GM18519 (cell line): ENCODE results near the gene GNG14.
"Not testable (repeated sequence)": the region's sequence is repeated elsewhere in the genome, so short reads cannot be mapped to it uniquely, and the experiment has no call there.

Experiments used
- ATAC-seq: cut with Tn5 transposase; IDR thresholded peaks from one replicate; pipeline ENCODE4 v1.9.1; 2021; ENCODE audit warnings: mild to moderate bottlenecking, moderate library complexity; ENCODE audit not compliant: unreplicated experiment, low FRiP score

GNG14 gene

GRCh38 chr19:12695096-12695495 is 7.3 kb downstream of the GNG14 start:
- no peak for ATAC-seq

- no peak for ATAC-seq
Observed at GRCh38 chr19:12695514-12695913, 7.7 kb downstream of the GNG14 start.

- ATAC-seq = no peak
Observed at GRCh38 chr19:12695997-12696365, 8.2 kb downstream of the GNG14 start.

- ATAC-seq = no peak
Observed at GRCh38 chr19:12696366-12697335, 8.9 kb downstream of the GNG14 start, which contains the start of gene FBXW9. TSS of gene FBXW9 (minus strand) at chr19:12696631. CDS start at chr19:12696581, 50 bp downstream.

- ATAC-seq = not testable (repeated sequence)
Observed at GRCh38 chr19:12697425-12697824, 9.6 kb downstream of the GNG14 start.

- ATAC-seq = no peak
Observed at GRCh38 chr19:12698138-12698537, 10.3 kb downstream of the GNG14 start.

GRCh38 chr19:12701596-12702282 is 13.9 kb downstream of the GNG14 start:
- ATAC-seq = no peak

GRCh38 chr19:12703046-12703445 is 15.2 kb downstream of the GNG14 start:
- ATAC-seq = no peak

- ATAC-seq = no peak
Observed at GRCh38 chr19:12705169-12705568, 17.4 kb downstream of the GNG14 start.

- no peak for ATAC-seq
Observed at GRCh38 chr19:12705654-12706331, 18.0 kb downstream of the GNG14 start.

GRCh38 chr19:12706332-12706718 is 18.5 kb downstream of the GNG14 start:
- no peak for ATAC-seq

- ATAC-seq = no peak
Observed at GRCh38 chr19:12708641-12709040, 20.8 kb downstream of the GNG14 start.

- ATAC-seq = no peak
Observed at GRCh38 chr19:12711187-12711586, 23.4 kb downstream of the GNG14 start.

GRCh38 chr19:12712077-12712476 is 24.3 kb downstream of the GNG14 start:
- ATAC-seq = not testable (repeated sequence)

- not testable (repeated sequence) for ATAC-seq
Observed at GRCh38 chr19:12713304-12713703, 25.5 kb downstream of the GNG14 start.

- no peak for ATAC-seq
Observed at GRCh38 chr19:12715102-12715501, 27.3 kb downstream of the GNG14 start.

GRCh38 chr19:12715929-12716328 is 28.1 kb downstream of the GNG14 start:
- ATAC-seq = no peak

- no peak for ATAC-seq
Observed at GRCh38 chr19:12720296-12720695, 32.5 kb downstream of the GNG14 start.

- ATAC-seq = no peak
Observed at GRCh38 chr19:12720851-12721655, 33.3 kb downstream of the GNG14 start.
